ENCODE measurements around the gene TCEANC2.

TCEANC2 gene

DNA sequence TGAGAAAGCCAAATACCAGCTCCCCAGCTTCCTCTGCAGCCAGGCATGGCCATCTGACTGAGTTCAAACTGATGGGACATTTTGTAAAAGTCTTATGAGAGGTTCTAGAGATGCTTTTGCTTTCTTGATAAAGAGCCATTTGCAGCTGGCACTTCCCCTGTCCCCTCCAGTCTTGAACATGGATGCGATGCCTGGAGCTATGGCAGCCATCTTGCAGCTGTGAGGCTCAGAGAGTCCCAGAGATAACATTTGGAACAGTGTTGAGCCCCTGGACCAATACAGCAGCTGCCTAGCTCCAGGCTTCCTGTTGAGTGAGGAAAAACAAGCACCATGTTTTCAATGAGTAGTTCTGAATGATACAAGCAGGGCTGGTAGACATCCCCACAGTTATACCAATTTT is 85.6 kb downstream of the TCEANC2 start:
- H3K36me3 ChIP-seq (ENCODE audit: insufficient read depth, insufficient read length, low read length), result no peaks in the 10 kb centered on the region
- no peak for TF ChIP-seq SUZ12 (IDR thresholded peaks at IDR 0.05; ENCODE audit: extremely low read depth, insufficient read depth, insufficient read length)
- TF ChIP-seq ZNF274 (IDR thresholded peaks at IDR 0.05; ENCODE audit: low read depth, low read length), result no peak
- no peak for TF ChIP-seq YY1 (IDR thresholded peaks at IDR 0.05; ENCODE audit: insufficient read depth, insufficient read length)
- H3K4me1 ChIP-seq (ENCODE audit: insufficient read depth, insufficient read length), result peaks cover 24% of the 10 kb centered on the region
- no peak overlapping the region for H3K4me3 ChIP-seq (ENCODE audit: insufficient read length, low read depth)
- no peak overlapping the region for H3K9ac ChIP-seq (ENCODE audit: insufficient read length, low read depth)
- no peaks in the 10 kb centered on the region for H3K27me3 ChIP-seq (ENCODE audit: insufficient read depth, insufficient read length)
- no peaks in the 10 kb centered on the region for H3K9me3 ChIP-seq (ENCODE audit: insufficient read depth, low read length)
- no peak for DNase-seq (ENCODE audit: low read depth, low spot score)

- no peak overlapping the region for H3K4me3 ChIP-seq (ENCODE audit: insufficient read length, low read depth)
- H3K4me1 ChIP-seq (ENCODE audit: insufficient read depth, insufficient read length), result peaks cover 20% of the 10 kb centered on the region
- no peak overlapping the region for H3K9ac ChIP-seq (ENCODE audit: insufficient read length, low read depth)
- TF ChIP-seq YY1 (IDR thresholded peaks at IDR 0.05; ENCODE audit: insufficient read depth, insufficient read length) (no peak), ZNF274 (IDR thresholded peaks at IDR 0.05; ENCODE audit: low read depth, low read length) (no peak), SUZ12 (IDR thresholded peaks at IDR 0.05; ENCODE audit: extremely low read depth, insufficient read depth, insufficient read length) (no peak)
- H3K9me3 ChIP-seq (ENCODE audit: insufficient read depth, low read length), result no peaks in the 10 kb centered on the region
- DNase-seq (ENCODE audit: low read depth, low spot score), result no peak
- no peaks in the 10 kb centered on the region for H3K36me3 ChIP-seq (ENCODE audit: insufficient read depth, insufficient read length, low read length)
- H3K27me3 ChIP-seq (ENCODE audit: insufficient read depth, insufficient read length), result no peaks in the 10 kb centered on the region
Observed at GRCh38 chr1:54139711-54140110, 86.3 kb downstream of the TCEANC2 start.

GRCh38 chr1:54142146-54142900 is 88.9 kb downstream of the TCEANC2 start:
- Histone ChIP-seq H3K36me3 (ENCODE audit: insufficient read depth, insufficient read length, low read length) (no peaks in the 10 kb centered on the region), H3K4me3 (ENCODE audit: insufficient read length, low read depth) (no peak overlapping the region), H3K27me3 (ENCODE audit: insufficient read depth, insufficient read length) (no peaks in the 10 kb centered on the region), H3K9me3 (ENCODE audit: insufficient read depth, low read length) (no peaks in the 10 kb centered on the region), H3K4me1 (ENCODE audit: insufficient read depth, insufficient read length) (peaks cover 8% of the 10 kb centered on the region), H3K9ac (ENCODE audit: insufficient read length, low read depth) (no peak overlapping the region)
- TF ChIP-seq ZNF274 (IDR thresholded peaks at IDR 0.05; ENCODE audit: low read depth, low read length), result no peak
- no peak for TF ChIP-seq YY1 (IDR thresholded peaks at IDR 0.05; ENCODE audit: insufficient read depth, insufficient read length)
- TF ChIP-seq SUZ12 (IDR thresholded peaks at IDR 0.05; ENCODE audit: extremely low read depth, insufficient read depth, insufficient read length), result no peak
- DNase-seq (ENCODE audit: low read depth, low spot score), result no peak

DNA sequence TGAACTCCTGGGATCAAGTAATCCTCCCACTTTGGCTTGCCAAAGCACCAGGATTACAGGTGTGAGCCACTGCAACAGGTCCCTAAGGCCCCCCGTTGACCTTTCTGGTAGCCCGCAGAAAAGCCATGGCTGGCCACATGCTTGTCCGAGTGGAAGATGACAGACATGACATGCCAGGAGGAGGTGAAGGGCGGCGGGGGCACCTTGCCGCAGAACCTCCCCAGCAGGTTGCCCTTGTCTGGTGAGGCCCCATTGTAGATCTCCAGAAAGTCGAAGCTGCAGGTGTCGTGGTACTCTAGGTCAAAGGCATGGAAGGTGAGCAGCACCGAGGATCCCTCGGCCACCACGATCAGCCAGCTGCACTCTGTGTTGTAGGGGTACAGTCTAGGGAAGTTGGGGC is 91.0 kb downstream of the TCEANC2 start:
- no peak overlapping the region for H3K4me3 ChIP-seq (ENCODE audit: insufficient read length, low read depth)
- no peak for DNase-seq (ENCODE audit: low read depth, low spot score)
- no peaks in the 10 kb centered on the region for H3K4me1 ChIP-seq (ENCODE audit: insufficient read depth, insufficient read length)
- no peaks in the 10 kb centered on the region for H3K27me3 ChIP-seq (ENCODE audit: insufficient read depth, insufficient read length)
- TF ChIP-seq SUZ12 (IDR thresholded peaks at IDR 0.05; ENCODE audit: extremely low read depth, insufficient read depth, insufficient read length) (no peak), YY1 (IDR thresholded peaks at IDR 0.05; ENCODE audit: insufficient read depth, insufficient read length) (no peak), ZNF274 (IDR thresholded peaks at IDR 0.05; ENCODE audit: low read depth, low read length) (no peak)
- H3K9ac ChIP-seq (ENCODE audit: insufficient read length, low read depth), result no peak overlapping the region
- no peaks in the 10 kb centered on the region for H3K9me3 ChIP-seq (ENCODE audit: insufficient read depth, low read length)
- no peaks in the 10 kb centered on the region for H3K36me3 ChIP-seq (ENCODE audit: insufficient read depth, insufficient read length, low read length)

DNA sequence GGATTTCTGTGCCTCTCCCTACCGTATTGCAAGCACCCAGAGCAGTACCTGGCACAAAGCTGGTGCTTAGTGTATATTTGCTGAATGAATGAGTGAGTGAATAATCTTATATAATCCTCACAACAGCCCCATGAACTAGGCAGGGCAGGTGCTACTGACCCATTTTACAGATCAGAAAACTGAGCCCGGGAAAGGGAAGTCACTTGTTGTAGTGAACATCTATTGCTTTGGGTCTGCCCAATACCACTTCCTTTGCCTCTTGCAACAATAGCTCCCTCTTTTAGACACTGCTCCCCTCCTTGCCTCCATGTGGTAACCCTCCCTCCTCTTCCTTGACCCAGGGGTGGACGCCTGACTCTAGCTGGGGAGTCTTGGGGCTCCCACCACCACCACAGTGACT is 96.3 kb downstream of the TCEANC2 start:
- DNase-seq (ENCODE audit: low read depth, low spot score), result no peak
- Histone ChIP-seq H3K4me3 (ENCODE audit: insufficient read length, low read depth) (no peak overlapping the region), H3K4me1 (ENCODE audit: insufficient read depth, insufficient read length) (peaks cover 7% of the 10 kb centered on the region), H3K9ac (ENCODE audit: insufficient read length, low read depth) (no peak overlapping the region), H3K9me3 (ENCODE audit: insufficient read depth, low read length) (no peaks in the 10 kb centered on the region), H3K36me3 (ENCODE audit: insufficient read depth, insufficient read length, low read length) (no peaks in the 10 kb centered on the region), H3K27me3 (ENCODE audit: insufficient read depth, insufficient read length) (no peaks in the 10 kb centered on the region)
- TF ChIP-seq YY1 (IDR thresholded peaks at IDR 0.05; ENCODE audit: insufficient read depth, insufficient read length) (no peak), SUZ12 (IDR thresholded peaks at IDR 0.05; ENCODE audit: extremely low read depth, insufficient read depth, insufficient read length) (no peak), ZNF274 (IDR thresholded peaks at IDR 0.05; ENCODE audit: low read depth, low read length) (no peak)

DNA sequence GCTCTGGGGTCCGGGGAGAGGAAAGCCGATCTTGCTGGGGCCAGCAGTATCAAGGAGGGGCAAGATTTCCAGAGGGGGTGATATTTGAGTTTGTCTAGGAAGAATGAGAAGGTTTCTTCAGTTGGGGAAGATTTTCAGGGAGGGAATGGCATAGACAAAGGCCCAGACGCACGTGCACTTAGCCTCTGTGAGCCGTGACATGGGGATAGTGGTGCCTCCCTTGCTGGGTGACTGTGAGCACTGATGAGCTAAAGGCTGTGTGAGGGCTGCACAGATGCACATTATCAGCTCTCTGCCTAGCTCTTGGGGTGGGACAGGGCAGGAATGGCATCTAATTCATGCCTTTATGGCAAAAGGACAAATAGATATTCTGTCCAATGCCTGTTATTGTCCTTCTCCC is 97.6 kb downstream of the TCEANC2 start:
- Histone ChIP-seq H3K27me3 (ENCODE audit: insufficient read depth, insufficient read length) (no peaks in the 10 kb centered on the region), H3K4me1 (ENCODE audit: insufficient read depth, insufficient read length) (peaks cover 9% of the 10 kb centered on the region), H3K4me3 (ENCODE audit: insufficient read length, low read depth) (no peak overlapping the region), H3K9ac (ENCODE audit: insufficient read length, low read depth) (no peak overlapping the region), H3K36me3 (ENCODE audit: insufficient read depth, insufficient read length, low read length) (no peaks in the 10 kb centered on the region), H3K9me3 (ENCODE audit: insufficient read depth, low read length) (no peaks in the 10 kb centered on the region)
- DNase-seq (ENCODE audit: low read depth, low spot score), result no peak
- TF ChIP-seq ZNF274 (IDR thresholded peaks at IDR 0.05; ENCODE audit: low read depth, low read length) (no peak), YY1 (IDR thresholded peaks at IDR 0.05; ENCODE audit: insufficient read depth, insufficient read length) (no peak), SUZ12 (IDR thresholded peaks at IDR 0.05; ENCODE audit: extremely low read depth, insufficient read depth, insufficient read length) (no peak)

GRCh38 chr1:54152696-54153095 is 99.3 kb downstream of the TCEANC2 start, which contains the start of gene CDCP2:
Gene CDCP2 (minus strand): TSS chr1:54153000. CDS start chr1:54152922, 78 bp downstream.
- no peak for DNase-seq (ENCODE audit: low read depth, low spot score)
- Histone ChIP-seq H3K4me1 (ENCODE audit: insufficient read depth, insufficient read length) (peaks cover 9% of the 10 kb centered on the region), H3K9me3 (ENCODE audit: insufficient read depth, low read length) (no peaks in the 10 kb centered on the region), H3K9ac (ENCODE audit: insufficient read length, low read depth) (peak within 1 kb of the TSS; percentile 7), H3K27me3 (ENCODE audit: insufficient read depth, insufficient read length) (no peaks in the 10 kb centered on the region), H3K36me3 (ENCODE audit: insufficient read depth, insufficient read length, low read length) (no peaks in the 10 kb centered on the region), H3K4me3 (ENCODE audit: insufficient read length, low read depth) (no peak within 1 kb of the TSS)
- no peak for TF ChIP-seq YY1 (IDR thresholded peaks at IDR 0.05; ENCODE audit: insufficient read depth, insufficient read length)
- no peak for TF ChIP-seq ZNF274 (IDR thresholded peaks at IDR 0.05; ENCODE audit: low read depth, low read length)
- TF ChIP-seq SUZ12 (IDR thresholded peaks at IDR 0.05; ENCODE audit: extremely low read depth, insufficient read depth, insufficient read length), result no peak

All from NT2/D1 (cell line).